ENCODE data around the gene KIF19.
A peak's percentile ranks its signal among the peaks of the same experiment; 100 is the strongest.

KIF19 gene

DNA sequence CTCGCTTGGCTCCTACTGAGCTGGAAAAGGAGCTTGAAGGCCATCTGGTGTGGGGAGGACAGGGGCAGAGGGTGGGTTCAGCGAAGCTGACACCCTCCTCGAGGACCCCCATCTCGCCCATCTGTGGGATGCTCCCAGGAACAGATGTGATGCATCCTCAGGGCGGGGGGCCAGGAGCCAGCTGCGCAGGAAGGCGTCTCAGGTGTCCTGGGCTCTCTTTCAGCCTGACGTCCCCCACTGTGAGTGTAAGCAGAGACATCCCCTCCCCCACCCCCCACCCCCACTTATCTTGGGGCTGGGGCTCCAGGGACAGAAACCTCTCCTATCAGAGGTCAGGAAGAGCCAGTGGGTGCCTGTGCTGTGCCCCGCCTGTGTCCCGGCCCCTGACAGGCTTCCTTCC, 16.2 kb downstream of the KIF19 start:
- DNase-seq (ENCODE audit: low spot score) = no peak

DNA sequence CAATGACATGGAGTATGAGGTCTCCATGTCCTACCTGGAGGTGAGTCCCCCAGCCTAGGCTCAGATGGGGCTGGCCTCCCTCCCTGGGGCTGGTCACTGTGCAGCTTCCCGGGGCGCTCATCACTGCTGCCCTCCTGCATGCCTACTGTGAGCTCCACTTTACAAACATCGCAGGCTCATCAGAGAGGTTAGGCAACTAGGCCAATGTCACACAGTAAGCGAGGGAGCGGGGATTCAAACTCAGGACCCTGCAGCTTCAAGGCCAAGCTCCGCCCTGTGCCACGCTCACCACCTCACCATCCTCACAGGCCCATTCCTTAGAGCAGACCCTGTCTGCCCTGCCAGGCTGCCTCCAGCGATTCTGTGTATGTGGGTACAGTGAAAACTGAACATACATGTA, 17.1 kb downstream of the KIF19 start:
- no peak for DNase-seq (ENCODE audit: low spot score)

- DNase-seq (ENCODE audit: low spot score) = no peak
Observed at GRCh38 chr17:74343526-74344284, 17.7 kb downstream of the KIF19 start.

DNA sequence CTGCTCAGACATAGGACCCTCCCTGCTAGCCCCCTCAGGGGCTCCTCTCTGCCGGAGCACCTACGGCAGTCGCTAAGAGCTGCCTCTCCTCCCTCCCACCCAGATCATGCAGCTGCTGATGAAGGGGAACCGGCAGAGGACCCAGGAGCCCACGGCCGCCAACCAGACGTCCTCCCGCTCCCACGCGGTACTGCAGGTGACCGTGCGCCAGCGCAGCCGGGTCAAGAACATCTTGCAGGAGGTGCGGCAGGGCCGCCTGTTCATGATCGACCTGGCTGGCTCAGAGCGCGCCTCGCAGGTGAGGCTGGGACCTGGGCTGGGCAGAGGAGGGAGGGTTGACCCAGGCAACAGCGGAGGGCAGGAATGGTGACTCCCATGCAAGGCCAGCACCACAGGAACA, 18.6 kb downstream of the KIF19 start:
- DNase-seq (ENCODE audit: low spot score) = no peak

DNA sequence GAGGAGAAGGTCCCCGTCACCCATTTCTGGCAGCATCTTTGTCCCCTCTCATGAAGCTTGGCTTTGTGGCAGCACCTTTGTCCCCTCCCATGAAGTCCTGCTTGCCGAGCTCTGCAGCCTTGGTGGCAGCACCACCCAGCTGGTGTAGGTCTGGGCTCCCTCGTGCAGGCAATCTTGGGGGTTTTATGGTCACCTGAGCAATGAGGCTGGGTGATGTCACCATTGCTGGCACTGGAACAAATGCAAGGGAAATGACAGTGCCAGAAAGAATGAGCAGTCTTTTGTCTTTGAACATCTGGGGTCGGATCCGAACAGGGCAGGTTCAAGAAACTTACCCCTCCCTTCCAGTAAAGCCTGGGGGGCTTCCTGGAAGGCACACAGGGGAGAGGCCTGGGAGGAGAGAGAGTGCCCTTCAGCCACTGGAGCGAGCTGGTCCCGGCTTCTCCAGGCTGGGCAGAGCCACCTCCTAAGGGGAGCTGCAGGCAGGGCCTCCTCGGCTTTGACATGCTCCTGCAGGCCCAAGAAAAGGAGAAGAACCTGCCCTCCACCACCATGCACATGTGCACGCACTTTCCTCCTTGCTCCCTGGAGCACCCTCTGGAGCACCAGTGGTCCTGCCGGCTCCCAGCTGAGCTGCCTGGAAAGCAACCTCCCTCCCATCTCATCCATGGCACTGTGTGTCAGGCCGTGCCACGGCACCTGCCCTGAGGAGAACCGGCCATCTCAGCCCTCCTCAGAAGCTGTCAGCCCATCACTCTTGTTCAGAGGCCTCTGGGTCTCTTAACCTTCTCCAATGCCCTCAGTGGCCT, 19.6 kb downstream of the KIF19 start:
- no peak for DNase-seq (ENCODE audit: low spot score)

- DNase-seq (ENCODE audit: low spot score) = no peak
Observed at GRCh38 chr17:74347646-74348045, 21.6 kb downstream of the KIF19 start.

- DNase-seq (ENCODE audit: low spot score) = no peak
Observed at GRCh38 chr17:74349120-74349519, 23.1 kb downstream of the KIF19 start.

- no peak for DNase-seq (ENCODE audit: low spot score)
Observed at GRCh38 chr17:74350486-74350885, 24.5 kb downstream of the KIF19 start.

GRCh38 chr17:74351552-74352210, 25.7 kb downstream of the KIF19 start:
- DNase-seq (ENCODE audit: low spot score) = peak; percentile 87

DNA sequence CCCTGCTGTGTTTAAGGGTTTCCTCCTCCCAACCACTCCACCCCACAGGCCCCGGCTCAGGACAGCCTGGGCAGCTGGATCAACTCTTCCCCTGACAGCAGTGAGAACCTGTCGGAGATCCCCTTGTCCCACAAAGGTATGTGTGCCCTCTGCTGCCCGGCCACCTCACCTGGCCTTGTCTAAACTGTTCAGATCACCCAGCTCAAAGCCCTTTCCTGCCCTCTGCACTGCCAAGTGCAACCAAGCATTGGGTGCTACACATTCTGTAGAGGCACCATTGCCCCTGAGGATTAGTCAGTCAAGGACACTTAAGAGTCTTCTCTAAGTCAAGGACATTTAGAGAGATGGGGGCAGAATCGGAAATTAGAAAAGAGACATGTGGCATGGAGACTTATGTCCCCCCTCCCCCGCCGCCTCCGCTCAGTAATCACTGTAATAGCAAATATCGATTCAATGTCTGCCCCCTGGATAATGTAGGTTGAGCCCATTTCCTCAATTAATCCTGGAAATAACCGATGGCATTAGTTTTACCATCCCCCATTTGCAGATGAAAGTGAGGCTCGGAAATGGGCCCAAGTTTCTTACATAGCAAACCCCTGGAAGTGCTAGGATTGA, 27.5 kb downstream of the KIF19 start:
- no peak for DNase-seq (ENCODE audit: low spot score)

DNA sequence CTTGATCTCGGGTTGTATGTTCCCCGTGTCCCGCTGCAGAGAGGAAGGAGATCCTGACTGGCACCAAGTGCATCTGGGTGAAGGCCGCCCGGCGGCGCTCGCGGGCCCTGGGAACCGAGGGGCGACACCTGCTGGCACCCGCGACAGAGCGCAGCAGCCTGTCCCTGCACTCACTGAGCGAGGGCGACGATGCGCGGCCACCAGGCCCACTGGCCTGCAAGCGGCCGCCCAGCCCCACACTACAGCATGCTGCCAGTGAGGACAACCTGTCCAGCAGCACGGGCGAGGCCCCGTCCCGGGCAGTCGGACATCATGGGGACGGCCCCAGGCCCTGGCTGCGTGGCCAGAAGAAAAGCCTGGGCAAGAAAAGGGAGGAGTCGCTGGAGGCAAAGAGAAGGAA, 28.1 kb downstream of the KIF19 start:
- peak; percentile 89 for DNase-seq (ENCODE audit: low spot score)

GRCh38 chr17:74354561-74354960, 28.5 kb downstream of the KIF19 start:
- no peak for DNase-seq (ENCODE audit: low spot score)

- no peak for DNase-seq (ENCODE audit: low spot score)
Observed at GRCh38 chr17:74355065-74355464, 29.0 kb downstream of the KIF19 start.

GRCh38 chr17:74356646-74357465, 30.8 kb downstream of the KIF19 start:
- peak; percentile 82 for DNase-seq (ENCODE audit: low spot score)

DNA sequence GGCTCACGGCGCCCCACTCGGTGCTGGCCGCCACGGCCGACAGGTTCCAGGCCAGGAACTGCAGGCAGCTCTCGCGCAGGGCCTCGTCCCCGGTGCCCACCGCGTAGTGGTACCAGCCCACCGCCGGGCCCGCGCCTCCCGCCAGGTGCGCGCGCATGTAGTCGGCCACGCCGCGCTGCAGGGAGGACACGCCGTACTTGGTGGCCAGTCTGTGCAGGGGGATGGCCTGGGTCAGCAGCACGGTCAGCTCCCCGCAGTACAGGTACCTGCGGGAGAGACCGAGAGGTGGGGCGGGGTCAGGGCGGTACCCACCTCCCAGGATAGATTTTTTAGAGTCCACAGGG, 31.4 kb downstream of the KIF19 start:
- no peak for DNase-seq (ENCODE audit: low spot score)

DNA sequence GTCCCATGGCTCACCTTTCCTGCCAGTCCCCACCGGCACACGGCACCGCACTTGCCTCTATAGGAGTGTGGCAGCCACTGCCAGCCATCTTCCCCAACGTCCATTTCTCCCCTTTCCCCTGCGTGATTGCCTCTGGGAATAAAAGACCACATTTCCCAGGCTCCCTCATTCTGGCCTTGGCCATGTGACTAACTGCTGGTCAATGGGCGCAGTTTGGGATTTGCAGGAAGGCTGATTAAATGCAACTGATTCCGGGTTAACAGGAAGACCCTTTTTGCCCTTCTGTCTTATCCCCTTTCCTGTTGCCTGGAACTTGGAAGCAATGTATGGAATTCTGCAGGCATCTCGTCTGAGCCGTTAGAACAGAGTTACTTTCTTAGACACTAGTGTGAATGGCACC, 32.7 kb downstream of the KIF19 start:
- no peak for DNase-seq (ENCODE audit: low spot score)

- no peak for DNase-seq (ENCODE audit: low spot score)
Observed at GRCh38 chr17:74359916-74360315, 33.9 kb downstream of the KIF19 start.

DNA sequence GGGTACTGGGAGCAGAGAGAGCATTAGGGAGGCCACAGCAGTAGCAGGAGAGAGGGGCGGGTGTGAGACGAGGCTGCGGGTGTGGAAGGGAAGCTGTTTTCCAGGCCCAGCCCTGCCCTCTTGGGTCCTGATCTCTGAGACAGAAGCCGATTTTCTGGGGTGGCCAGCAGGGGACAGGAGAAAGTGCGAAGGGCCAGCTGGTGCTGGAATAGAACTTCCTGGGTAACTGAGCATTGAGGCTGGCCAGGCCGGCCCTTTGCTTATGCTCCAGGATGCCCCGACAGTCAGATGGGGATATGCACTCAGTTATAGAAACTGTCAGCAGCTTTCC, 34.8 kb downstream of the KIF19 start:
- no peak for DNase-seq (ENCODE audit: low spot score)

DNA sequence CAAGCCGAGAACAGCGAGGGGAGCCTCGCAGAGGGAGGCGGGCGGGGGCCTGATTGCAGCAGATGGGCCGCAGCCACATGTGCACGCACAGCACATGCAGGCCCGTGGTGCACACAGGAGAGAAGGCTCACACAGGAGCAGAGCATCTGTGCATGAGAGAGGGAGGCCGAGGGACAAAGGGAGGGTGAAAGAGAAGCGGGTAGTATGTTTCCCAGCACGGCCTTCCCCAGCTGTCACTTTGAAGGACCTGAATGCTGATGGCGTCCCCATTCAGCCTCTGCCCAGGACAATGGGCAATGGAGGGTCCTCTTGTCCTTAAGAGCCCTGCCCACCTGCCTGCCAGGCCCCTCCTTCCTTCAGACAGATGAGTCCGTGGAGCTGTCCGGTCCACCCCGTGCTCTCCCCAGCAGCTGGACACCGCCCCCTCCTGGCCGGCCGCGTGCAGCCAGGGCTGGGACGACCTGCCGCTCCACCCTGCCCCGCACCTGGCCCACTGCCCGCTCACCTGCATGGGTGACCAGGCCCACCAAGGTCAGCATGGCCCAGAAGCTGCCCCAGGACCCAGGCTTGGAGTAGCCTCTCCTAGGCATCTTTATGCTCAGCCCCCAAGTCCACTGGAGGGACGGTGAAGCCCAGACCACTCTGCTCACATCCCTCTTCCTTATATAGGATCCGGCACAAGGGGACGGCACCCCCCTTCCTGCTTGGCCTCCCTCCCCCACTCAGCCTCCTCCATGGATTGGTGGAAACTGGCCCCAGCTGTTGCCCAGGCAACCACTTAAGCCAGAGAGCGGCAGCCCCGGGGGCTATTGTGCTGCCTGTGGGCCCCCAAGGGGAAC, 35.4 kb downstream of the KIF19 start, which contains the start of gene BTBD17:
TSS of gene BTBD17 (minus strand) at position 639 of the 839 bp plus-strand sequence. CDS start at position 590, 49 bp downstream.
- peak; percentile 90 for DNase-seq (ENCODE audit: low spot score)

GRCh38 chr17:74362069-74362405, 36.0 kb downstream of the KIF19 start:
- no peak for DNase-seq (ENCODE audit: low spot score)
